Effector memory CD8-positive, alpha-beta T cell (primary cell): Measurements from ENCODE around the gene SMIM41.

Source experiments
- ATAC-seq: fragments of 150-1000 bp; cut with Tn5 transposase; replicated peaks from 2 replicates; pipeline ENCODE4 v1.10.0; 2021; ENCODE audit warnings: mild to moderate bottlenecking, moderate library complexity
- DNase-seq, 3 experiments: peaks; one replicate each; pipeline ENCODE4 v3.0.0; 2021
- H3K27ac Mint-ChIP-seq, 2 donors: one replicate each; pipeline ENCODE4 v1.8.0; 2022; ENCODE audit warnings: mild to moderate bottlenecking in 2 of 2, mixed read lengths in 2 of 2, moderate library complexity in 2 of 2
- H3K27me3 Mint-ChIP-seq, 2 donors: one replicate each; pipeline ENCODE4 v1.8.0; 2022; ENCODE audit warnings: mixed read lengths in 2 of 2
- H3K36me3 Mint-ChIP-seq: one replicate; pipeline ENCODE4 v1.8.0; 2022; ENCODE audit warnings: mild to moderate bottlenecking, moderate library complexity, mixed read lengths; ENCODE audit not compliant: insufficient read depth
- H3K4me1 Mint-ChIP-seq, 2 donors: one replicate each; pipeline ENCODE4 v1.8.0; 2022; ENCODE audit warnings: low read depth in 2 of 2, mixed read lengths in 2 of 2
- H3K4me3 Mint-ChIP-seq, 2 donors: one replicate each; pipeline ENCODE4 v1.8.0; 2022; ENCODE audit warnings: mild to moderate bottlenecking in 2 of 2, mixed read lengths in 2 of 2, moderate library complexity in 2 of 2
- H3K9me3 Mint-ChIP-seq, 2 donors: one replicate each; pipeline ENCODE4 v1.8.0; 2022; ENCODE audit warnings: mixed read lengths in 2 of 2

Gene SMIM41

GRCh38 chr12:52043386-52044212, 35.9 kb upstream of the SMIM41 start:
- no peaks in the 10 kb centered on the region for H3K9me3 Mint-ChIP-seq
- no peak overlapping the region for H3K4me3 Mint-ChIP-seq
- H3K36me3 Mint-ChIP-seq = peaks cover 7% of the 10 kb centered on the region
- H3K27me3 Mint-ChIP-seq = peaks cover 0 to 10% of the 10 kb centered on the region in 2 donors
- H3K4me1 Mint-ChIP-seq = peaks cover 9% of the 10 kb centered on the region in 2 donors
- ATAC-seq = no peak
- DNase-seq = no peak
- no peak overlapping the region for H3K27ac Mint-ChIP-seq

- H3K9me3 Mint-ChIP-seq = no peaks in the 10 kb centered on the region
- no peak for DNase-seq
Observed at GRCh38 chr12:52044292-52044983, 35.1 kb upstream of the SMIM41 start.

GRCh38 chr12:52045794-52046199, 33.7 kb upstream of the SMIM41 start:
- H3K36me3 Mint-ChIP-seq = peaks cover 12% of the 10 kb centered on the region
- peaks cover 24 to 27% of the 10 kb centered on the region in 2 donors for H3K4me1 Mint-ChIP-seq
- DNase-seq (no peak), ATAC-seq (no peak)
- H3K4me3 Mint-ChIP-seq = no peak overlapping the region
- H3K27ac Mint-ChIP-seq = peak overlapping the region in 1 of 2 donors; percentile 49
- peaks cover 6 to 10% of the 10 kb centered on the region in 2 donors for H3K27me3 Mint-ChIP-seq
- no peaks in the 10 kb centered on the region for H3K9me3 Mint-ChIP-seq

More at GRCh38 chr12:52044292-52044983, 35.1 kb upstream of the SMIM41 start:
- no peak for ATAC-seq
- peaks cover 5 to 10% of the 10 kb centered on the region in 2 donors for H3K27me3 Mint-ChIP-seq
- peaks cover 12 to 14% of the 10 kb centered on the region in 2 donors for H3K4me1 Mint-ChIP-seq
- H3K36me3 Mint-ChIP-seq = peaks cover 7% of the 10 kb centered on the region
- H3K4me3 Mint-ChIP-seq = no peak overlapping the region
- no peak overlapping the region for H3K27ac Mint-ChIP-seq

- H3K27me3 Mint-ChIP-seq = peaks cover 6 to 10% of the 10 kb centered on the region in 2 donors
- H3K4me1 Mint-ChIP-seq = peaks cover 26 to 29% of the 10 kb centered on the region in 2 donors
- H3K36me3 Mint-ChIP-seq = peaks cover 20% of the 10 kb centered on the region
- no peak for ATAC-seq
- no peak overlapping the region for H3K27ac Mint-ChIP-seq
- H3K9me3 Mint-ChIP-seq = no peaks in the 10 kb centered on the region
- H3K4me3 Mint-ChIP-seq = no peak overlapping the region
- no peak for DNase-seq
Observed at GRCh38 chr12:52046859-52047258, 32.6 kb upstream of the SMIM41 start.

GRCh38 chr12:52049286-52049685, 30.2 kb upstream of the SMIM41 start:
- Mint-ChIP-seq H3K36me3 (peaks cover 23% of the 10 kb centered on the region), H3K27me3 (peaks cover 6 to 10% of the 10 kb centered on the region in 2 donors), H3K4me1 (peaks cover 22 to 34% of the 10 kb centered on the region in 2 donors), H3K27ac (peak overlapping the region; percentile 93 to 96), H3K9me3 (no peaks in the 10 kb centered on the region), H3K4me3 (peak overlapping the region; percentile 87 to 91)
- no peak for ATAC-seq
- no peak for DNase-seq

GRCh38 chr12:52049688-52050087, 29.8 kb upstream of the SMIM41 start:
- Mint-ChIP-seq H3K4me3 (peak overlapping the region; percentile 87 to 91), H3K9me3 (no peaks in the 10 kb centered on the region), H3K4me1 (peaks cover 22 to 34% of the 10 kb centered on the region in 2 donors), H3K27me3 (peaks cover 6 to 10% of the 10 kb centered on the region in 2 donors), H3K36me3 (peaks cover 25% of the 10 kb centered on the region), H3K27ac (peak overlapping the region; percentile 93 to 96)
- DNase-seq = no peak
- ATAC-seq = no peak

- Mint-ChIP-seq H3K36me3 (peaks cover 30% of the 10 kb centered on the region), H3K4me1 (peaks cover 22 to 34% of the 10 kb centered on the region in 2 donors), H3K27me3 (peaks cover 6 to 10% of the 10 kb centered on the region in 2 donors), H3K27ac (peak overlapping the region; percentile 93 to 96), H3K4me3 (peak overlapping the region; percentile 87 to 91), H3K9me3 (no peaks in the 10 kb centered on the region)
- no peak for DNase-seq
- no peak for ATAC-seq
Observed at GRCh38 chr12:52050116-52050757, 29.3 kb upstream of the SMIM41 start.

- ATAC-seq = peak; percentile 89
- peaks cover 6 to 10% of the 10 kb centered on the region in 2 donors for H3K27me3 Mint-ChIP-seq
- H3K9me3 Mint-ChIP-seq = no peaks in the 10 kb centered on the region
- DNase-seq = peak; percentile 98 to 99 (median 99)
- H3K4me3 Mint-ChIP-seq = peak within 1 kb of the TSS; percentile 87 to 91
- peaks cover 22 to 34% of the 10 kb centered on the region in 2 donors for H3K4me1 Mint-ChIP-seq
- peaks cover 30% of the 10 kb centered on the region for H3K36me3 Mint-ChIP-seq
- H3K27ac Mint-ChIP-seq = peak within 1 kb of the TSS; percentile 93 to 96
Observed at GRCh38 chr12:52050758-52051541, 28.6 kb upstream of the SMIM41 start, which contains the start of gene NR4A1. Gene NR4A1, plus strand, starts transcription at chr12:52051442. Its CDS starts 2,887 bp downstream, at chr12:52054329.

GRCh38 chr12:52052468-52053186, 26.9 kb upstream of the SMIM41 start:
- H3K4me3 Mint-ChIP-seq = peak overlapping the region; percentile 87 to 91
- peaks cover 1 to 6% of the 10 kb centered on the region in 2 donors for H3K27me3 Mint-ChIP-seq
- no peaks in the 10 kb centered on the region for H3K9me3 Mint-ChIP-seq
- ATAC-seq = no peak
- peaks cover 39% of the 10 kb centered on the region for H3K36me3 Mint-ChIP-seq
- DNase-seq = no peak
- peaks cover 22 to 34% of the 10 kb centered on the region in 2 donors for H3K4me1 Mint-ChIP-seq
- peak overlapping the region; percentile 93 to 96 for H3K27ac Mint-ChIP-seq

GRCh38 chr12:52053536-52054209, 25.8 kb upstream of the SMIM41 start:
- H3K27me3 Mint-ChIP-seq = peaks cover 0 to 6% of the 10 kb centered on the region in 2 donors
- no peaks in the 10 kb centered on the region for H3K9me3 Mint-ChIP-seq
- peak overlapping the region; percentile 93 to 96 for H3K27ac Mint-ChIP-seq
- H3K36me3 Mint-ChIP-seq = peaks cover 36% of the 10 kb centered on the region
- DNase-seq (no peak), ATAC-seq (no peak)
- no peak overlapping the region for H3K4me3 Mint-ChIP-seq
- peaks cover 22 to 34% of the 10 kb centered on the region in 2 donors for H3K4me1 Mint-ChIP-seq

- peaks cover 0 to 2% of the 10 kb centered on the region in 2 donors for H3K27me3 Mint-ChIP-seq
- H3K4me3 Mint-ChIP-seq = no peak overlapping the region
- no peak for DNase-seq
- H3K4me1 Mint-ChIP-seq = peaks cover 20 to 30% of the 10 kb centered on the region in 2 donors
- peak overlapping the region in 1 of 2 donors; percentile 44 for H3K27ac Mint-ChIP-seq
- ATAC-seq = no peak
- no peaks in the 10 kb centered on the region for H3K9me3 Mint-ChIP-seq
- H3K36me3 Mint-ChIP-seq = peaks cover 36% of the 10 kb centered on the region
Observed at GRCh38 chr12:52054231-52054832, 25.2 kb upstream of the SMIM41 start.
